Stimulated activated naive B cell treated with anti-CD40 and anti-IgM and Interleukin-4, amounts not matched to agents 10 μg/mL and 1 μg/mL and 100 μg/mL, for 72 hours (primary cell): ENCODE data around the gene CLTA.

Experiments
- ATAC-seq, 2 donors: fragments of 150-1000 bp; cut with Tn5 transposase; replicated peaks; 2 replicates each; pipeline ENCODE4 v1.10.0; 2021; ENCODE audit warnings: moderate library complexity in 1 of 2
- DNase-seq: peaks from one replicate; pipeline ENCODE4 v3.0.0; 2021
- H3K27ac Mint-ChIP-seq: one replicate; pipeline ENCODE4 v1.8.0; 2022; ENCODE audit warnings: mild to moderate bottlenecking, mixed read lengths
- H3K27me3 Mint-ChIP-seq, 2 donors: one replicate each; pipeline ENCODE4 v1.8.0; 2022; ENCODE audit warnings: mixed read lengths in 2 of 2
- H3K36me3 Mint-ChIP-seq, 2 donors: one replicate each; pipeline ENCODE4 v1.8.0; 2022; ENCODE audit warnings: mixed read lengths in 2 of 2, mild to moderate bottlenecking in 1 of 2
- H3K4me1 Mint-ChIP-seq, 2 donors: one replicate each; pipeline ENCODE4 v1.8.0; 2022; ENCODE audit warnings: mixed read lengths in 2 of 2, mild to moderate bottlenecking in 1 of 2
- H3K4me3 Mint-ChIP-seq, 2 donors: one replicate each; pipeline ENCODE4 v1.8.0; 2022; ENCODE audit warnings: mild to moderate bottlenecking in 2 of 2, mixed read lengths in 2 of 2, moderate library complexity in 1 of 2
- H3K9me3 Mint-ChIP-seq, 2 donors: one replicate each; pipeline ENCODE4 v1.8.0; 2022; ENCODE audit warnings: mixed read lengths in 2 of 2, mild to moderate bottlenecking in 1 of 2

Gene CLTA, protein sequence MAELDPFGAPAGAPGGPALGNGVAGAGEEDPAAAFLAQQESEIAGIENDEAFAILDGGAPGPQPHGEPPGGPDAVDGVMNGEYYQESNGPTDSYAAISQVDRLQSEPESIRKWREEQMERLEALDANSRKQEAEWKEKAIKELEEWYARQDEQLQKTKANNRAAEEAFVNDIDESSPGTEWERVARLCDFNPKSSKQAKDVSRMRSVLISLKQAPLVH

DNA sequence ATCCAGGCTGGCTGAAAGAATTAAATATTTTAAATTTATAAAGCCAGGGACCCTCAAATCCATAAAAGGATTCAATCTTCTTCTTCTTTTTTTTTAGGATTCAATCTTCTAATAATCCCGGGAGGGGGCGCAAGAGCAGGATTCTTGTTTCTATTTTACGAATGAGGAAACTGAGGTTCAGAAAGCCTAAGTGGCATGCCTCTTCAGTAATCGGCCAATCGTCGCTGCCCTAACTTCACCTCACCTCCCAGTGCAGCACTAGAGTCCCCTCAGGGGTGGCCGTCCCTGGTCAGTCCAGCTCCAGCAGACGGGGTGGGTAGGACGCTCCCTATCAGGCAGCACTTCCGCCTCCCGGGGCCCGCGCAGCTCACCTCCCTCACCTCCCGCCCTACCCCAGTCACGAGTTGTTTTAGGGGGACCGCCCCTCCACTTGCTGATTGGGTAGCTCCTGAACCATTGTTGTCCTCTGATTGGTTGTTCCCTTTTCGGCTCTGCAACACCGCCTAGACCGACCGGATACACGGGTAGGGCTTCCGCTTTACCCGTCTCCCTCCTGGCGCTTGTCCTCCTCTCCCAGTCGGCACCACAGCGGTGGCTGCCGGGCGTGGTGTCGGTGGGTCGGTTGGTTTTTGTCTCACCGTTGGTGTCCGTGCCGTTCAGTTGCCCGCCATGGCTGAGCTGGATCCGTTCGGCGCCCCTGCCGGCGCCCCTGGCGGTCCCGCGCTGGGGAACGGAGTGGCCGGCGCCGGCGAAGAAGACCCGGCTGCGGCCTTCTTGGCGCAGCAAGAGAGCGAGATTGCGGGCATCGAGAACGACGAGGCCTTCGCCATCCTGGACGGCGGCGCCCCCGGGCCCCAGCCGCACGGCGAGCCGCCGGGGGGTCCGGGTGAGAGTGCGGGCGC lies at the start of gene CLTA:
CLTA (plus strand) TSS at position 534 of the 902 bp plus-strand sequence; CDS start at position 670, 136 bp downstream.
- peak; percentile 98 to 99 for ATAC-seq
- Mint-ChIP-seq H3K9me3 (no peaks in the 10 kb centered on the region), H3K4me3 (peak within 1 kb of the TSS; percentile 88 to 89), H3K27me3 (no peaks in the 10 kb centered on the region), H3K36me3 (peaks cover 22 to 32% of the 10 kb centered on the region in 2 donors), H3K27ac (peak within 1 kb of the TSS; percentile 94), H3K4me1 (peaks cover 33 to 53% of the 10 kb centered on the region in 2 donors)
- peak; percentile 94 for DNase-seq

DNA sequence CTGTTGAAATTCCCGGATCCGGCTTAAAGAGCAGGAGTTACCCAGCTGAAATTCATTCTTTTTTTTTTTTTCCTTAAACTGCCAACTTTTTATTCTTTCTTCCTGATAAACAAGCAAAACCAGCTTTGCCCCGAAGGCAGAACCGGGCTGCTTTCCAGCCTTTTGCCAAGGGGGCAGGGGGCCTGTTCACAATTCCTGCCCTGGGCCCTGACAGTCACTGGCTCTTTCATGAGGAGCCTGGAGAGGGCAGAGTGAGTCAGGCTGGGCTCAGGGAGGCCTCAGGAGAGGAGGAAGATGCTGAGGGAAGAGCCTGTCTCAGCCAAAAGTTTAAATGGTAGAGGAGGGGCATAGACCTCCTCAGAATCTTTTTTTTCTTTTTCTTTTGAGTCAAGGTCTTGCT lies 49.4 kb upstream of the CLTA start:
- no peaks in the 10 kb centered on the region for H3K27me3 Mint-ChIP-seq
- peaks cover 10 to 11% of the 10 kb centered on the region in 2 donors for H3K9me3 Mint-ChIP-seq
- peaks cover 70 to 95% of the 10 kb centered on the region in 2 donors for H3K4me1 Mint-ChIP-seq
- ATAC-seq, result no peak
- peaks cover 12% of the 10 kb centered on the region in 2 donors for H3K36me3 Mint-ChIP-seq
- peak overlapping the region; percentile 98 for H3K27ac Mint-ChIP-seq
- H3K4me3 Mint-ChIP-seq, result peak overlapping the region in 1 of 2 donors; percentile 41
- DNase-seq, result no peak

DNA sequence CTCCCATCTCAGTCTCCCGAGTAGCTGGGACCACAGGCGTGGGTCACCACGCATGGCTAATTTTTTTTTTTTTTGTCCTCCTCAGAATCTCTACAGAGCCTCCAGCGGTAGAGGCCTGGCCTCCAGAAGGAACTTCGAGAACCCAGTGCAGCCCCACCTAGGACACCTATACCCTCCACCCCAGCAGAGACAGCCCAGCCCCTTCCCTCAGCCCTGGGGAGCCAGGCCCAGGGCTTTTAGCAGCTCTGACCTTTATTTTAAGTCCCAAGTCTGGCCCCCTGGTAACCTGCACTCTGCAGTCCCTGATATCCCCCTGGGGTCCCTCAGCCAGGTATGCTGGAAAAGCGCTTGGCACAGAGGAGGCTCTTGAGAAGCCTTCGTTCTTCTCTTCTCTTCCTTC lies 49.0 kb upstream of the CLTA start:
- ATAC-seq (no peak), DNase-seq (no peak)
- H3K4me3 Mint-ChIP-seq, result peak overlapping the region; percentile 13 to 14
- H3K27me3 Mint-ChIP-seq, result no peaks in the 10 kb centered on the region
- H3K27ac Mint-ChIP-seq, result peak overlapping the region; percentile 98
- H3K36me3 Mint-ChIP-seq, result peaks cover 14% of the 10 kb centered on the region in 2 donors
- peaks cover 10 to 13% of the 10 kb centered on the region in 2 donors for H3K9me3 Mint-ChIP-seq
- H3K4me1 Mint-ChIP-seq, result peaks cover 70 to 97% of the 10 kb centered on the region in 2 donors

DNA sequence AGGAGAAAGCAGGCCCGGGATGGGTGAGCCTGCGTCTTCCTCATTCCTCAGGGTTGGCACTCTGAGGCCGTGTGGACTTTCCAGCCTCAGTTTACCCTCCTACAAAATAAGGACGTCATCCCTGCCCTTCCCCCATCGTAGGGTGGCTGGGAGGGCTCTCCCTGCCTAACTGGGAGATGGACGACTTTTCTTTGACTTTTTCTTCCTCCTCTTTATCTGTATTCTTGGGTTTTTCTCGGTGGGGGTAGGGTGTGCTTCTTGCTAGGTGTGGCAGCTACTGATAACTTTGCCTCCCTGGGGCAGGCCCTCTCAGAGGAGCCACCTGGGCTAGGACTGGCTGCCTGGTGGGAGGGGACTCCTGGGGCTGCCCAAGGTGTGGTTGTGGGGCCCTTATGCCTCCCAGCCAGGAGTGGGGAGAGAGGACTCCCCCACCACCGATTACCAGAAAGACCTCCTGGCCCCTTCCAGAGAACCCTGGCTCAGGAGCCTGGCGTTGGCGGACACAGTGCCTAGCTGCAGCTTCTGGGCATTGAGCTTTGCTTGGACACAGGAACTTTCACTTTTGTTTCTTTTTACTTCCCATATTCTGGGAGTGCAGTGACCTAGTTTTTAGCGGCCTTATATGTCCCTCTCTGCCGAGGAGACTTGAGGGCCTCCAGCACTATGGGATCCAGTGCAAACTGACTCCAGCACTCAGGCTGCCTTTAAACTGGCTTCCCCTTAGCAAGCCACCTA lies 48.0 kb upstream of the CLTA start:
- peaks cover 10 to 13% of the 10 kb centered on the region in 2 donors for H3K9me3 Mint-ChIP-seq
- peaks cover 20 to 23% of the 10 kb centered on the region in 2 donors for H3K36me3 Mint-ChIP-seq
- DNase-seq (no peak), ATAC-seq (peak; percentile 59 to 61)
- peak overlapping the region; percentile 80 to 82 for H3K4me3 Mint-ChIP-seq
- H3K27me3 Mint-ChIP-seq, result no peaks in the 10 kb centered on the region
- H3K27ac Mint-ChIP-seq, result peak overlapping the region; percentile 98
- H3K4me1 Mint-ChIP-seq, result peaks cover 67 to 96% of the 10 kb centered on the region in 2 donors

DNA sequence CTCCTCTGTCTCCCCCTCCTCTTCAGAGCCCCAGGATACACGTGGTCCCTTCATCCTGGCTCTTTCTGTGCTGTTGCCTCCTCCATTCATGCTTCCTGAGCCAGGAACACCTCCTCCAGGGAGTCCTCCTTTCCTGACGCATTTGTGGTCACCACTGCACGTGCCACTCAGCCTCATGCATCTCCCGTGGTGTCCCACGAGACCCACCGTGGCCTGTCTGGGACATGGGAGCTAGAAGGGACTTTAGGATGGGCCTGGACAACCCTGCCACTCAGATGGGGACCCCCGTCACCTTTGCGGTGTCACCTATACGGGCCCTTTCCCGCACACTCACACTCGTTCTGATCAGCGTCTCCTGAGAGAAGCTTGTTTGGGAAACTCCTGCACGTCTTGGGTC lies 47.5 kb upstream of the CLTA start:
- ATAC-seq (no peak), DNase-seq (no peak)
- peaks cover 64 to 91% of the 10 kb centered on the region in 2 donors for H3K4me1 Mint-ChIP-seq
- H3K4me3 Mint-ChIP-seq, result peak overlapping the region; percentile 80 to 82
- H3K36me3 Mint-ChIP-seq, result peaks cover 20 to 25% of the 10 kb centered on the region in 2 donors
- no peaks in the 10 kb centered on the region for H3K27me3 Mint-ChIP-seq
- H3K9me3 Mint-ChIP-seq, result peaks cover 10 to 13% of the 10 kb centered on the region in 2 donors
- peak overlapping the region; percentile 98 for H3K27ac Mint-ChIP-seq

DNA sequence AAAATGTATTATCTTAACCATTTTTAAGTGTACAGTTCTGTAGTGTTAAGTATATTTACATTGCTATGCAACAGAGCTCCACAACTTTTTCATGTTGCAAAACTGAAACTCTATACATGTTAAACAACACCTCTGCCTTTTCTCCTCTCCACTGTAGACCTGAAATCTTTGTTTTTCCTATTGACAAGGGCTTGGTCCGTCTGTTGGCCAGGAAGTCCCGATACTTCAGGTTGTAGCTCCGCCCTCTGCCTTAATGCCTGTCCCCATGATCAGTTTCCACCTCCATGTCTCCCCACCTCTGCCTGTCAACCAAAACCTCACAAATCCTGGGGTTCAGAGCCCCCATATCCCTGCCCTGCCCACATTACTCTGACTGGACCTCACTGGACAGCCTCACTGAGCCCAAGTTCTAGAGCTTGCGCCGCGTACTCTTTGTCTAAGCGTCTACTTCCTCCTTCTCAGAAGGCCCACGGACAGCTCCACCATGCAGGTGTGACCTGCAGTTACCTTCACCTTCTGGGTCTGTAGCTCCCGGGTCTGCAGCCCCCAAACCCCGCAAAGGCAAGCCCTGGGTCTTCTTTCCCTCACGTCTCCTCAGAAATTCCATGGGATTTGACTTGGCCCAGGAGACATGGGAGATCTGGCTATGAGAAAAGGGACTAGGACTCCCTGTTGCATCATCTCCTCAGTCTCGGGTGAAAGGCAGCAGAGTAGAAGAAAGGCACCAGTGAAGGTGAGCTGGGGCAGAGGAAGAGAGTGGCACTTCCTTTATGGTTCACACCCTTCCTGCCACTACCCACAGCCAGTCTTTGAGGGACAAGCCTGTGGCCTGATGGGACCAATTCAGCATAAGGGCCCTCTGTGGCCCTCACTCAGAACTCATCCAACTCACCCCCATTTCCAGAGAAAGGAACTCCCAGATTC lies 46.1 kb upstream of the CLTA start:
- Mint-ChIP-seq H3K36me3 (peaks cover 20 to 25% of the 10 kb centered on the region in 2 donors), H3K9me3 (peaks cover 10 to 13% of the 10 kb centered on the region in 2 donors), H3K4me3 (peak overlapping the region; percentile 80 to 82), H3K27ac (peak overlapping the region; percentile 98), H3K4me1 (peaks cover 52 to 79% of the 10 kb centered on the region in 2 donors), H3K27me3 (no peaks in the 10 kb centered on the region)
- DNase-seq (no peak), ATAC-seq (peak; percentile 30 to 41)

DNA sequence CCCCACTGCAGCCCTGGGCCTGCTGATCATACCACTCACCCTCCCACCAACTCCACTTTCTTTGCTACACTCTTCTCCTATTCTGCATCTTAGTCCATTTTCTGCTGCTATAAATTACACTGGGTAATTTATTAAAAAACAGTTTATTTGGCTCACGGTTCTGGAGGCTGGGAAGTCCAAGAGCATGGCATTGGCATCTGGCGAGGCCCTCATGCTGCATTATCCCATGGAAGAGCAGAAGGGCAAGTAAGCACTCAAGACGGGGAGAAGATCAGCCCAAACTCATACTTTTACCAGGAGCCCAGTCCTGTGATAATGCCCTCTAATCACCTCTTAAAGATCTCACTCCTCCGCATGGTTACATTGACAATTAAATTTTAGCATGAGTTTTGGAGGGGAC lies 44.8 kb upstream of the CLTA start:
- Mint-ChIP-seq H3K9me3 (peaks cover 10 to 13% of the 10 kb centered on the region in 2 donors), H3K4me3 (no peak overlapping the region), H3K27me3 (no peaks in the 10 kb centered on the region), H3K36me3 (peaks cover 20 to 27% of the 10 kb centered on the region in 2 donors), H3K27ac (no peak overlapping the region), H3K4me1 (peaks cover 49 to 78% of the 10 kb centered on the region in 2 donors)
- DNase-seq (no peak), ATAC-seq (no peak)

DNA sequence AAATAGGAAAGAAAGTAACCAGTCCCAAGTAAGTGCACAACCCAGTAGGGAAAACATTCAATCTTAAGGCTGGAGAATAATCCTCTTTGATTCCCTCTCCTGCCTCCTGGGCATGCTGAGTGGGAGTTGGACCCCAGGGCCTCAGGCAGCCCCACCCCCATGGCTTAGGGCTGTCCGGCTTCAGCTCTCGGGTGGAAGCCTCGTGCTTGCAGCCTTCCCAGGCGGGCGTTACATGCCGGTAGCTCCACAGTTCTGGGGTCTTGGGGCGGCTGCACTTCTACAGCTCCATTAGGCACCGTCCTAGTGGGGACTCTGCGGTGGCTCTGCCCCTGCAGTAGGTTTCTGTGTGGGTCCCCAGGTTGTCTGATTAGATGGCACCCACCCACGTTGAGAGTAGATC lies 44.1 kb upstream of the CLTA start:
- peaks cover 51 to 78% of the 10 kb centered on the region in 2 donors for H3K4me1 Mint-ChIP-seq
- no peak overlapping the region for H3K27ac Mint-ChIP-seq
- H3K27me3 Mint-ChIP-seq, result no peaks in the 10 kb centered on the region
- no peak overlapping the region for H3K4me3 Mint-ChIP-seq
- H3K36me3 Mint-ChIP-seq, result peaks cover 22 to 32% of the 10 kb centered on the region in 2 donors
- ATAC-seq (no peak), DNase-seq (no peak)
- H3K9me3 Mint-ChIP-seq, result peaks cover 10 to 13% of the 10 kb centered on the region in 2 donors

DNA sequence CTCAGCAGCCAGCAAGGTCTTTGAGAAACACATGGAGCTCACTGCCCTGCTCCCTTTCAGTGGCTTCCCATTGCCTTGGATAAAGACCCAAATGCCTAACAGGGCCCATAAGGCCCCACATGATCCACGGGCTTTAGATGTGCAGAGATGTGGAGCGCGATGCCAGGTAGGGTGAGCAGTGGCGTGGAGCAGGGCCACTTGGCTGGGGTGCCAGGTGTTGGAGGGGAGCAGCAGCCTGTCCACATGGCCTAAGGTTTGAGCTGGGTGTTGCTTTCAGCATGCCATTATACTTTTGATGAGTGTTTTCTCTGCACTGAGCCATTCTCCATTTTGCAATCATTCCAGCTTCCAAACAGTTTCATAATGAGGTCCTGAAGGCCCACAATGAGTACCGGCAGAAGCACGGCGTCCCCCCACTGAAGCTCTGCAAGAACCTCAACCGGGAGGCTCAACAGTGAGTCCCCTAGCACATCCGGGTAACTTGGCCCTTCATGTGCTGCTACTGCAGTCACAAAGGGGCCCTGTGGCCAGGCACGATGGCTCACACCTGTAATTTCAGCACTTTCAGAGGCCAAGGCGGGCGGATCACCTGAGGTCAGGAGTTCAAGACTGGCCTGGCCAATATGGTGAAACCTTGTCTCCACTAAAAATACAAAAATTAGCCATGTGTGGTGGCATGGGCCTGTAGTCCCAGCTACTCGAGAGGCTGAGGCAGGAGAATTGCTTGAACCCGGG lies 43.1 kb upstream of the CLTA start:
- ATAC-seq (no peak), DNase-seq (no peak)
- peaks cover 22 to 36% of the 10 kb centered on the region in 2 donors for H3K36me3 Mint-ChIP-seq
- H3K4me1 Mint-ChIP-seq, result peaks cover 48 to 76% of the 10 kb centered on the region in 2 donors
- peak overlapping the region; percentile 47 for H3K27ac Mint-ChIP-seq
- H3K4me3 Mint-ChIP-seq, result no peak overlapping the region
- no peaks in the 10 kb centered on the region for H3K27me3 Mint-ChIP-seq
- peaks cover 10 to 13% of the 10 kb centered on the region in 2 donors for H3K9me3 Mint-ChIP-seq

DNA sequence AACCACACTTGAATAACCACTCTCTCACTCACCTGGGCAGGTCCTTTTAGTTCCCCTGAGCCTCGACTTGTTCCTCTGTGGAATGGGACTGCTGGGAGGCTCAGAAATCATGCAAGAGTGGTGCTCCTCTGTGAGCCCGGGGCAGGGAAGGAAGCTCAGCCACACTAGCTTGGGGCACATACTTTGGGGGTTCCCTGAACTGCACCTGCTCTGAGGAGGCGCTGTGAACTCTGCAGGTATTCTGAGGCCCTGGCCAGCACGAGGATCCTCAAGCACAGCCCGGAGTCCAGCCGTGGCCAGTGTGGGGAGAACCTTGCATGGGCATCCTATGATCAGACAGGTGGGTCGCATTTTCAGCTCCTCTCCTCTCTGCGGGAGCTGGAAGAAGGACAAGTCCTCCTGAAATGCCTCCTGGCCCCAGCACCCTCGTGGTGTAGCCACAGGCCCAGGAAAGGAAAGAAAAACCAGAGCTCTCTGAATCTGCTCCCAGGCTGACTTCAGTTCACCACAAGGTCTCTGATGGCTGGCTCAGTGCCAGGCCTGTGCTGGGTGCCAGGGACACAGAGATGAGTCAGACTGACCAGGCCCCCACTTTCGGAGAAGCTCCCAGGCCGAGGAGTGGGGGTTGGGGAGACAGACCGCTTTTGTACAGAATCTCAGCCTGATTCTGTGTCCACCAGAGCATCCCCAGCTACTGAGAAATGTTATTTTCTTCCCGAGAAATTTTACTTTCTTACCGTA lies 42.2 kb upstream of the CLTA start:
- ATAC-seq (no peak), DNase-seq (no peak)
- Mint-ChIP-seq H3K36me3 (peaks cover 26 to 40% of the 10 kb centered on the region in 2 donors), H3K4me1 (peaks cover 45 to 74% of the 10 kb centered on the region in 2 donors), H3K27me3 (no peaks in the 10 kb centered on the region), H3K27ac (no peak overlapping the region), H3K9me3 (peaks cover 10 to 13% of the 10 kb centered on the region in 2 donors), H3K4me3 (no peak overlapping the region)

DNA sequence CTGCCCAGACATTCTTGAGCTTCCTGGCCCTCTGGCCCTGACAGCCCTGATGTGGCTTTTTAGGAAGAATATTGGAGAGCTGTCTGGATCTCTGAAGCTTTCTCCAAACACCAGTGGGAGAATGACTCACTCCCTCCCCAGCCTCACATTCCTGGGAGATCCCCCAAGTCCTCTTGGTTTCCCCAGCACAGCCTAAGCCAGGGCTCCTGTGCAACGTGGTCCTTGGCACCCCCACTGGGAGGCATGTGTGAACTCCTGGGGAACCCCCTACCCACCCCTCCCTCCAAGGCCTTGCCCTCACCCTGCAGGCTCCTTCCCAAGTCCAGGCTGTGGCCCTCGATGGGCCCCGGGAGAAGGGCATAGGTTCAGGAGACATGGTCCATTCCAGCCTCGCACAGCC lies 41.5 kb upstream of the CLTA start:
- Mint-ChIP-seq H3K9me3 (peaks cover 10 to 13% of the 10 kb centered on the region in 2 donors), H3K4me3 (no peak overlapping the region), H3K36me3 (peaks cover 26 to 41% of the 10 kb centered on the region in 2 donors), H3K27ac (no peak overlapping the region), H3K27me3 (no peaks in the 10 kb centered on the region), H3K4me1 (peaks cover 45 to 74% of the 10 kb centered on the region in 2 donors)
- DNase-seq (no peak), ATAC-seq (no peak)
